Spleen (tissue), 7 donors: ENCODE data around the gene ZNF490.

ENCODE experiments used
- CTCF ChIP-seq, 11 experiments: fragments of 200-600 bp in 7 of 11; fragments of 450-650 bp in 4 of 11; sonication (generic) in 4 of 11; IDR thresholded peaks in 8 of 11; conservative IDR thresholded peaks in 3 of 11; 1 replicate in 7 of 11; 2 replicates in 4 of 11; pipeline versions ENCODE4 v1.4.0 to v1.8.0; 2016 to 2021; ENCODE audit warnings: antibody characterized with exemption in 11 of 11, inconsistent platforms in 4 of 11, mild to moderate bottlenecking in 1 of 11
- POLR2A ChIP-seq, 3 donors: fragments of 450-650 bp; IDR thresholded peaks; one replicate each; pipeline ENCODE4 v1.5.1; 2017; ENCODE audit warnings: antibody characterized with exemption in 3 of 3, mild to moderate bottlenecking in 1 of 3
- POLR2AphosphoS5 ChIP-seq, 3 donors: sonication (generic); formaldehyde crosslinking; IDR thresholded peaks; one replicate each; pipeline ENCODE4 v1.5.1; 2017; ENCODE audit warnings: antibody characterized with exemption in 3 of 3
- donor health status: DM: no; HTN: no; CAD: no; lungs with moderate emphysema.
- donor health status: DM: no; HTN: no; CAD: no.
- donor health status: DM: no; HTN: no; CAD: no.

GRCh38 chr19:12629215-12629614, 18.6 kb upstream of the ZNF490 start:
- TF ChIP-seq CTCF (IDR thresholded peaks at IDR 0.05 in 8 of 11, conservative IDR thresholded peaks at IDR 0.05 in 3 of 11) = no peak
- no peak for TF ChIP-seq POLR2A (IDR thresholded peaks at IDR 0.05)
- TF ChIP-seq POLR2AphosphoS5 (IDR thresholded peaks at IDR 0.05) = no peak
